Duodenal mucosa (tissue), 2 donors: ENCODE data around the gene CHML.

Experiments
- H3K27ac ChIP-seq: one replicate; pipeline ENCODE4 v1.7.0; 2013; ENCODE audit warnings: low read depth, low read length
- H3K27me3 ChIP-seq, 2 donors: one replicate each; pipeline ENCODE4 v1.7.0; 2013; ENCODE audit warnings: low read length in 2 of 2, control low read depth in 1 of 2; ENCODE audit not compliant: insufficient read depth in 2 of 2, control insufficient read depth in 1 of 2
- H3K36me3 ChIP-seq, 2 donors: one replicate each; pipeline ENCODE4 v1.7.0; 2013; ENCODE audit warnings: low read length in 2 of 2, control low read depth in 1 of 2; ENCODE audit not compliant: insufficient read depth in 2 of 2, control insufficient read depth in 1 of 2
- H3K4me1 ChIP-seq, 2 donors: one replicate each; pipeline ENCODE4 v1.7.0; 2013; ENCODE audit warnings: low read length in 2 of 2, control low read depth in 1 of 2; ENCODE audit not compliant: insufficient read depth in 2 of 2, control insufficient read depth in 1 of 2
- H3K4me3 ChIP-seq, 2 donors: one replicate each; pipeline ENCODE4 v1.7.0; 2013; ENCODE audit warnings: low read length in 2 of 2, low read depth in 1 of 2
- H3K9ac ChIP-seq, 2 donors: one replicate each; pipeline ENCODE4 v1.7.0; 2013; ENCODE audit warnings: low read length in 2 of 2, low read depth in 1 of 2
- H3K9me3 ChIP-seq, 2 donors: one replicate each; pipeline ENCODE4 v1.7.0; 2013; ENCODE audit warnings: low read length in 2 of 2, control low read depth in 1 of 2; ENCODE audit not compliant: control insufficient read depth in 1 of 2

The CHML gene

GRCh38 chr1:241638099-241638682, 2.0 kb downstream of the CHML start:
- H3K27ac ChIP-seq: no peak overlapping the region
- no peak overlapping the region for H3K4me3 ChIP-seq
- H3K4me1 ChIP-seq: peaks cover 9 to 14% of the 10 kb centered on the region in 2 donors
- H3K9me3 ChIP-seq: no peaks in the 10 kb centered on the region
- H3K9ac ChIP-seq: no peak overlapping the region
- H3K27me3 ChIP-seq: no peaks in the 10 kb centered on the region
- no peaks in the 10 kb centered on the region for H3K36me3 ChIP-seq

- H3K36me3 ChIP-seq: no peaks in the 10 kb centered on the region
- no peak overlapping the region for H3K9ac ChIP-seq
- no peaks in the 10 kb centered on the region for H3K27me3 ChIP-seq
- H3K27ac ChIP-seq: no peak overlapping the region
- peaks cover 9 to 14% of the 10 kb centered on the region in 2 donors for H3K4me1 ChIP-seq
- no peaks in the 10 kb centered on the region for H3K9me3 ChIP-seq
- H3K4me3 ChIP-seq: no peak overlapping the region
Measured at GRCh38 chr1:241637604-241638003, 2.6 kb downstream of the CHML start.

- Histone ChIP-seq H3K27ac (no peak overlapping the region), H3K4me3 (no peak overlapping the region), H3K9me3 (no peaks in the 10 kb centered on the region), H3K4me1 (peaks cover 9 to 14% of the 10 kb centered on the region in 2 donors), H3K27me3 (no peaks in the 10 kb centered on the region), H3K36me3 (no peaks in the 10 kb centered on the region), H3K9ac (no peak overlapping the region)
Measured at GRCh38 chr1:241637046-241637590, 3.1 kb downstream of the CHML start.

- H3K27ac ChIP-seq: no peak overlapping the region
- H3K36me3 ChIP-seq: no peaks in the 10 kb centered on the region
- no peak overlapping the region for H3K4me3 ChIP-seq
- H3K4me1 ChIP-seq: peaks cover 9 to 14% of the 10 kb centered on the region in 2 donors
- no peaks in the 10 kb centered on the region for H3K9me3 ChIP-seq
- H3K27me3 ChIP-seq: no peaks in the 10 kb centered on the region
- H3K9ac ChIP-seq: no peak overlapping the region
Measured at GRCh38 chr1:241636291-241636690, 3.9 kb downstream of the CHML start.

- H3K9me3 ChIP-seq: no peaks in the 10 kb centered on the region
- H3K27ac ChIP-seq: no peak overlapping the region
- H3K4me3 ChIP-seq: no peak overlapping the region
- H3K36me3 ChIP-seq: no peaks in the 10 kb centered on the region
- H3K27me3 ChIP-seq: no peaks in the 10 kb centered on the region
- peaks cover 6 to 14% of the 10 kb centered on the region in 2 donors for H3K4me1 ChIP-seq
- H3K9ac ChIP-seq: no peak overlapping the region
Measured at GRCh38 chr1:241635556-241636152, 4.5 kb downstream of the CHML start.

- no peaks in the 10 kb centered on the region for H3K9me3 ChIP-seq
- no peaks in the 10 kb centered on the region for H3K36me3 ChIP-seq
- H3K27ac ChIP-seq: no peak overlapping the region
- H3K4me3 ChIP-seq: no peak overlapping the region
- no peak overlapping the region for H3K9ac ChIP-seq
- no peaks in the 10 kb centered on the region for H3K27me3 ChIP-seq
- H3K4me1 ChIP-seq: peaks cover 4 to 6% of the 10 kb centered on the region in 2 donors
Measured at GRCh38 chr1:241632987-241633386, 7.2 kb downstream of the CHML start.

- no peaks in the 10 kb centered on the region for H3K27me3 ChIP-seq
- H3K27ac ChIP-seq: no peak overlapping the region
- H3K36me3 ChIP-seq: no peaks in the 10 kb centered on the region
- H3K4me3 ChIP-seq: no peak overlapping the region
- H3K9ac ChIP-seq: no peak overlapping the region
- H3K4me1 ChIP-seq: peaks cover 0 to 8% of the 10 kb centered on the region in 2 donors
- no peaks in the 10 kb centered on the region for H3K9me3 ChIP-seq
Measured at GRCh38 chr1:241631674-241632073, 8.5 kb downstream of the CHML start.

GRCh38 chr1:241630899-241631298, 9.3 kb downstream of the CHML start:
- H3K9ac ChIP-seq: no peak overlapping the region
- H3K9me3 ChIP-seq: no peaks in the 10 kb centered on the region
- H3K27me3 ChIP-seq: no peaks in the 10 kb centered on the region
- H3K4me1 ChIP-seq: peaks cover 0 to 8% of the 10 kb centered on the region in 2 donors
- H3K27ac ChIP-seq: no peak overlapping the region
- no peak overlapping the region for H3K4me3 ChIP-seq
- H3K36me3 ChIP-seq: no peaks in the 10 kb centered on the region

GRCh38 chr1:241630476-241630875, 9.7 kb downstream of the CHML start:
- Histone ChIP-seq H3K36me3 (no peaks in the 10 kb centered on the region), H3K9me3 (no peaks in the 10 kb centered on the region), H3K4me1 (peaks cover 0 to 8% of the 10 kb centered on the region in 2 donors), H3K27me3 (no peaks in the 10 kb centered on the region), H3K27ac (no peak overlapping the region), H3K4me3 (no peak overlapping the region), H3K9ac (no peak overlapping the region)

GRCh38 chr1:241630005-241630404, 10.2 kb downstream of the CHML start:
- no peaks in the 10 kb centered on the region for H3K9me3 ChIP-seq
- no peaks in the 10 kb centered on the region for H3K36me3 ChIP-seq
- H3K4me1 ChIP-seq: peaks cover 0 to 11% of the 10 kb centered on the region in 2 donors
- no peak overlapping the region for H3K27ac ChIP-seq
- no peak overlapping the region for H3K4me3 ChIP-seq
- no peaks in the 10 kb centered on the region for H3K27me3 ChIP-seq
- no peak overlapping the region for H3K9ac ChIP-seq
